WTC11 (cell line): Measurements from ENCODE around the gene EFNA5.

Source experiments
- CDX4 ChIP-seq: fragments of 250-450 bp; sonication (Bioruptor Pico); IDR thresholded peaks from 2 replicates; pipeline ENCODE4 v1.9.0; 2021; ENCODE audit warnings: moderate library complexity, mild to moderate bottlenecking, inconsistent platforms, borderline replicate concordance
- ETV6 ChIP-seq: sonication (generic); formaldehyde crosslinking; IDR thresholded peaks from 2 replicates; pipeline ENCODE4 v1.8.1; 2022; ENCODE audit warnings: mild to moderate bottlenecking, missing genetic modification reagents
- SMAD4 ChIP-seq: sonication (generic); formaldehyde crosslinking; IDR thresholded peaks from 2 replicates; pipeline ENCODE4 v1.8.0; 2022; ENCODE audit warnings: mild to moderate bottlenecking, missing genetic modification reagents
- ZBTB43 ChIP-seq: sonication (generic); formaldehyde crosslinking; IDR thresholded peaks from 2 replicates; pipeline ENCODE4 v1.8.1; 2023; ENCODE audit warnings: mild to moderate bottlenecking, missing genetic modification reagents
- TF ChIP-seq, protein P1 (sequence below): fragments of 200-600 bp; IDR thresholded peaks from 2 replicates; pipeline ENCODE4 v1.8.0; 2022; ENCODE audit warnings: antibody characterized with exemption
- TF ChIP-seq, protein P2 (sequence below): fragments of 250-450 bp; sonication (Bioruptor Pico); IDR thresholded peaks from 2 replicates; pipeline ENCODE4 v1.9.0; 2021; ENCODE audit warnings: mild to moderate bottlenecking

GRCh38 chr5:107554776-107555424 is 115.8 kb downstream of the EFNA5 start:
- TF ChIP-seq ZBTB43 (CRISPR knock-in tag) (no peak), SMAD4 (no peak), ETV6 (CRISPR knock-in tag) (no peak), CDX4 (CRISPR knock-in tag) (no peak)
- TF ChIP-seq, protein P1, sequence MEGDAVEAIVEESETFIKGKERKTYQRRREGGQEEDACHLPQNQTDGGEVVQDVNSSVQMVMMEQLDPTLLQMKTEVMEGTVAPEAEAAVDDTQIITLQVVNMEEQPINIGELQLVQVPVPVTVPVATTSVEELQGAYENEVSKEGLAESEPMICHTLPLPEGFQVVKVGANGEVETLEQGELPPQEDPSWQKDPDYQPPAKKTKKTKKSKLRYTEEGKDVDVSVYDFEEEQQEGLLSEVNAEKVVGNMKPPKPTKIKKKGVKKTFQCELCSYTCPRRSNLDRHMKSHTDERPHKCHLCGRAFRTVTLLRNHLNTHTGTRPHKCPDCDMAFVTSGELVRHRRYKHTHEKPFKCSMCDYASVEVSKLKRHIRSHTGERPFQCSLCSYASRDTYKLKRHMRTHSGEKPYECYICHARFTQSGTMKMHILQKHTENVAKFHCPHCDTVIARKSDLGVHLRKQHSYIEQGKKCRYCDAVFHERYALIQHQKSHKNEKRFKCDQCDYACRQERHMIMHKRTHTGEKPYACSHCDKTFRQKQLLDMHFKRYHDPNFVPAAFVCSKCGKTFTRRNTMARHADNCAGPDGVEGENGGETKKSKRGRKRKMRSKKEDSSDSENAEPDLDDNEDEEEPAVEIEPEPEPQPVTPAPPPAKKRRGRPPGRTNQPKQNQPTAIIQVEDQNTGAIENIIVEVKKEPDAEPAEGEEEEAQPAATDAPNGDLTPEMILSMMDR: no peak
- TF ChIP-seq, protein P2, sequence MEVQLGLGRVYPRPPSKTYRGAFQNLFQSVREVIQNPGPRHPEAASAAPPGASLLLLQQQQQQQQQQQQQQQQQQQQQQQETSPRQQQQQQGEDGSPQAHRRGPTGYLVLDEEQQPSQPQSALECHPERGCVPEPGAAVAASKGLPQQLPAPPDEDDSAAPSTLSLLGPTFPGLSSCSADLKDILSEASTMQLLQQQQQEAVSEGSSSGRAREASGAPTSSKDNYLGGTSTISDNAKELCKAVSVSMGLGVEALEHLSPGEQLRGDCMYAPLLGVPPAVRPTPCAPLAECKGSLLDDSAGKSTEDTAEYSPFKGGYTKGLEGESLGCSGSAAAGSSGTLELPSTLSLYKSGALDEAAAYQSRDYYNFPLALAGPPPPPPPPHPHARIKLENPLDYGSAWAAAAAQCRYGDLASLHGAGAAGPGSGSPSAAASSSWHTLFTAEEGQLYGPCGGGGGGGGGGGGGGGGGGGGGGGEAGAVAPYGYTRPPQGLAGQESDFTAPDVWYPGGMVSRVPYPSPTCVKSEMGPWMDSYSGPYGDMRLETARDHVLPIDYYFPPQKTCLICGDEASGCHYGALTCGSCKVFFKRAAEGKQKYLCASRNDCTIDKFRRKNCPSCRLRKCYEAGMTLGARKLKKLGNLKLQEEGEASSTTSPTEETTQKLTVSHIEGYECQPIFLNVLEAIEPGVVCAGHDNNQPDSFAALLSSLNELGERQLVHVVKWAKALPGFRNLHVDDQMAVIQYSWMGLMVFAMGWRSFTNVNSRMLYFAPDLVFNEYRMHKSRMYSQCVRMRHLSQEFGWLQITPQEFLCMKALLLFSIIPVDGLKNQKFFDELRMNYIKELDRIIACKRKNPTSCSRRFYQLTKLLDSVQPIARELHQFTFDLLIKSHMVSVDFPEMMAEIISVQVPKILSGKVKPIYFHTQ (CRISPR knock-in tag): no peak
